HG03066 (cell line): ENCODE data around the gene TBC1D24.
"Not testable (repeated sequence)": the region's sequence is repeated elsewhere in the genome, so short reads cannot be mapped to it uniquely, and the experiment has no call there.

ENCODE experiments used
- ATAC-seq: cut with Tn5 transposase; IDR thresholded peaks from one replicate; pipeline ENCODE4 v1.9.1; 2021; ENCODE audit warnings: low read depth; ENCODE audit not compliant: unreplicated experiment

The TBC1D24 gene

GRCh38 chr16:2529961-2530628 lies 55.2 kb downstream of the TBC1D24 start:
- ATAC-seq = no peak

DNA sequence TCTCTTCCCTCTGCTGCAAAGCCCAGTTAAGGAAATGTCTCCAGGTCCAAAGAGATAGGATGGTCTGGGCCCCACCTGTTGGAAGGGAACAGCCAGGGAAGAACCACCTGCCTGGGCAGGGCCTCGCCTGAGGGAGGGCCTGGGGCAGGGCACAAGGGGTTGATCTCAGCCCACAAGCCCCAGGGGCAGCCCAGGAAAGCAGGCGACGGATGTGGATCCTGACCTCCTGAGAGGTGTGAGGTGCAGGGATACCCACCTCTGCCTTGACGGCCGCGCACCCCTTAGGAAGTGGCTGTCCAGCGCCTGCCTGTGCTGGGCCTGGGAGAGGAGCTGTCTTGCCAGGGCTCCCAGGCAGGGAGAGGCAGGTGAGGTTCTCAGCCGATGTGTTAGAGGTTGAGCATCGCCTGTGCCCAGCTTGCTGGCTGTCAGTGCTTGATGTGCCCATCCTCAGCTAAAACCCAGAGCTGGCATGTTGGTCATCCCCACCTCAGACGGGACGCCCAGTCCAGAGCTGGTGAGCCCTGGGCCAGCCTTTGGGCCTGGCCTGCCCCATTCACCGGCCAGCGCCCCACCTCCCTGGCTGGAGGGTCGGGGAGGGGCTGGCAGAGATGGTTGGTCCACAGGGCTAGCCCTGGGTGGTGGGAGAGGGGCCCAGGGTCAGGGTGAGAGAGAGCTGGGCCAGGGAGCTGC lies 55.8 kb downstream of the TBC1D24 start:
- ATAC-seq = no peak

GRCh38 chr16:2531371-2531695 lies 56.4 kb downstream of the TBC1D24 start, which contains the start of gene CEMP1:
CEMP1 (minus strand) TSS chr16:2531408; CDS start chr16:2531073, 335 bp downstream.
- no peak for ATAC-seq

DNA sequence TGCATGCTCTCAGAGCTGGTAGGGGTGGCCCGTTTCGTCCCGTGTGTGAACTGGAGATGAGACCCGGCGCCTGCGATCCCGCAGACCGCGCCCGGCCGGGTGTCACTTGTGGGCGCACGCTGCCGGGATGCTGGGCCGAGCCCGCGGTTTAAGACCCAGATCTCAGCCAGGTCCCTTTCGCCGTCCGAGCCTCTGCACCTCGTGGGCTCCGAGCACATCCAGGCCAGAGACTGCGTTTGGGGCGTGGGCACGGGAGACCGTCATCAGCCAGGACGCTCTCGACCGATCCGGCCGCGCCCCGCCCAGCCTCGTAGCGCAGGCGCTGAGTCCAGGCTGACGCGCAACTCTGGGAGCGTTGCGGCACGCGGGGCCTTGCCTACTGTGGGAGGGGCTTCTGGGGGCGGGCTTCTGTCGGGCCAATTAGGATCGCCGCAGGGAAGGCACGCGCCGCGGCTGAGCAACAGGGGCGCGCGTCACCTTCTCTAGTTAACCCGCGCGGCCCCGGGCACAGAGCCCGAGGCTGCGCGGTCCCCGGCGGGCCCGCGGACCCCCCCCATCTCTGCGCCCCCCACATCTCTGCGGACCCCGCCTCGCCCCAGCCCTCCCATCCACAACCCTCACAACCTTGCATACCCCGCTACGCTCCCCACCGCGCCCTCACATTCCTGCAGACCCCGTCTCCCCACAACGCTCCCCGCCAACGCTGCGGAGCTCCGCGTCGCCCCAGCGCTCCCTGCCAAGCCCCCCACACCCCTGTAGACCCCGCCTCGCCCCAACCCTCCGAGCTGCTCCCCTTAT lies 57.0 kb downstream of the TBC1D24 start:
- ATAC-seq = peak; percentile 87

- ATAC-seq = no peak
These were observed 57.7 kb downstream of the TBC1D24 start for GRCh38 chr16:2532494-2533141.

DNA sequence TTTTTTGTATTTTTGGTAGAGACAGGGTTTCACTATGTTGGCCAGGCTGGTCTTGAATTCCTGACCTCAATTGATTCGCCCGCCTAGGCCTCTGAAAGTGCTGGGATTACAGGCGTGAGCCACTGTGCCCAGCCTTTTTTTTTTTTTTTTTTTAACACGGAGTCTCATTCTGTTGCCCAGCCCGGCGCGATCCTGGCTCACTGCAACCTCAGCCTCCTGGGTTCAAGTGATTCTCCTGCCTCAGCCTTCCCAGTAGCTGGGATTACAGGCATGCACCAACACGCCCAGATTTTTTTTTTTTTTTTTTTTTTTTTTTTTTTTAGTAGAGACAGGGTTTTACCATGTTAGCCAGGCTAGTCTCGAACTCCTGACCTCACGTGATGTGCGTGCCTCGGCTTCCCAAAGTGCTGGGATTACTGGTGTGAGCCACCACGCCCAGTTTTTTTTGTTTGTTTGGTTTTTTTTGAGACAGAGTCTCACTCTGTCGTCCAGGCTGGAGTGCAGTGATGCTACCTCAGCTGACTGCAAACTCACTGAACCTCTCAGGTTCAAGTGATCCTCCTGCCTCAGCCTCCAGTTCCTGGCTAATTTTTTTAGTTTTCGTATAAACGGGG lies 58.3 kb downstream of the TBC1D24 start:
- not testable (repeated sequence) for ATAC-seq

DNA sequence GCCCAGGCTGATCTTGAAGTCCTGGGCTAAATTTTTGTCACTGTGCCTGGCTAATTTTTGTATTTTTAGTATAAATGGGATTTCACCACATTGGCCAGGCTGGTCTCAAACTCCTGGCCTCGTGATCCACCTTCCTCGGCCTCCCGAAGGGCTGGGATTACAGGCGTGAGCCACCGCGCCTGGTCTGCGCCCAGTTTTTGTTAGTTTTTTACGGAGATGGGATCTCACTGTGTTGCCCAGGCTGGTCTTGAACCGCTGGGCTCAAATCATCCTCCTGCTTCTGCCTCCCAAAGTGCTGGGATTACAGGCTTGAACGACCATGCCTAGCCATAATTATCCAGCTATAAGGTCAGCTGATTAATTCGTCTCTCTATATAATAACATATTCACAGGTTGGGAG lies 59.0 kb downstream of the TBC1D24 start:
- ATAC-seq = no peak

GRCh38 chr16:2534335-2534734 lies 59.4 kb downstream of the TBC1D24 start:
- ATAC-seq = not testable (repeated sequence)

DNA sequence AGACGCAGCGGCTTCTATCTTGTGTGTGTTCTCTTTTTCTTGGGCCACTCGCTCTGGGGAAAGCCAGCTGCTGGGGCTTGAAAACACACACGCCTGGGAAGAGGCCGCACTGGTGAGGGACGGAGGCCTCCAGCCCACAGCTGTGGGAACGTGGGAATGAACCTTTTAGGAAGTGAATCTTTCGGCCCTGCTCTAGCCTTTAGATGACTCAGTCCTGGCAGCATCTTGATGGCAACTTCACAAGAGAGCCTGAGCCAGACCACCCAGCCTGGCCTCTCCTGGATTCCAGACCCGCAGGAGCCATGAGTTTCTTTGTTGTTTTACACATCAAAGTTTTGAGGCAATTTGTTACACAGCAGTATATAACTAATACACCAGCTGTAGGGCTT lies 60.7 kb downstream of the TBC1D24 start:
- ATAC-seq = no peak

DNA sequence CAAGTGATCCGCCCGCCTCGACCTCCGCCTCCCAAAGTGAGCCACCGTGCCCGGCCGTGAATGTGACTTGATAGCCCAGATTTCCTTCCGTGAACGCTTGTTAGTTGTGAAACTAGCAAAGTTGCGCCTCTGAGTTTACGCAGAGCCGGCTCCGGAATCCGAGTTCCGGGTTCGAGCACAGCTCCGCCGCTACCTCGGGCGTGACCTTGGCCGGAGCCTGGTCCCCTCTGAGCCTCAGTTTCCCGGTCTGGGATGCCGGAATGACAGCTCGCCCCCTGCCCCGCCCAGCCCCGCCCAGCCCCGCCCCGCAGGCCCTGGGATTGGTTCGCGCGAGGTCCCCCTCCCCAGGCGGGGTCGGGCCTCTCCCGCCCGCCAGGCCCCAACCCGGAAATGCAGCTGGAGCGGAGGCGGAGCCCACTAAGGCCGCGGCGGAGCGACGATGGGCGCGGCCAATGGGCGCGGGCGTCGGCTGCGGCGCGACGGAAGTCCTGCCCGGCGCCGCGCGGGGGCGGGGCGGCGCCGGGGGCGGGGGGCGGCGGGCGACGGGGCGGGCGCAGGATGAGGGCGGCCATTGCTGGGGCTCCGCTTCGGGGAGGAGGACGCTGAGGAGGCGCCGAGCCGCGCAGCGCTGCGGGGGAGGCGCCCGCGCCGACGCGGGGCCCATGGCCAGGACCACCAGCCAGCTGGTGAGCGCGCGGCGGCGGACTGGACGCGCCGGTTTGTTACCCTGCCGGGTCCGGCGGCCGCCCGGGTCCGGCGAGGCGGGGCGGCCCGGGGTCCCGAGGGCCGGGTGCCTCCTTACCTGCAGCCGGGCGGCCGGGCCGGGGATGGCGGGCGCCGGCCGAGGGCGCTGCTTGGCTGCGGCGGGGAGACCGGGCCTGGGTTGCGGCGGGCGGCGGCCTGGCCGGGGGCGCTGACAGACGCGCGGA lies 62.8 kb downstream of the TBC1D24 start, which contains the start of gene PDPK1:
PDPK1 (plus strand) TSS at position 571 of the 929 bp plus-strand sequence; CDS start at position 663, 92 bp downstream.
- peak; percentile 77 for ATAC-seq

DNA sequence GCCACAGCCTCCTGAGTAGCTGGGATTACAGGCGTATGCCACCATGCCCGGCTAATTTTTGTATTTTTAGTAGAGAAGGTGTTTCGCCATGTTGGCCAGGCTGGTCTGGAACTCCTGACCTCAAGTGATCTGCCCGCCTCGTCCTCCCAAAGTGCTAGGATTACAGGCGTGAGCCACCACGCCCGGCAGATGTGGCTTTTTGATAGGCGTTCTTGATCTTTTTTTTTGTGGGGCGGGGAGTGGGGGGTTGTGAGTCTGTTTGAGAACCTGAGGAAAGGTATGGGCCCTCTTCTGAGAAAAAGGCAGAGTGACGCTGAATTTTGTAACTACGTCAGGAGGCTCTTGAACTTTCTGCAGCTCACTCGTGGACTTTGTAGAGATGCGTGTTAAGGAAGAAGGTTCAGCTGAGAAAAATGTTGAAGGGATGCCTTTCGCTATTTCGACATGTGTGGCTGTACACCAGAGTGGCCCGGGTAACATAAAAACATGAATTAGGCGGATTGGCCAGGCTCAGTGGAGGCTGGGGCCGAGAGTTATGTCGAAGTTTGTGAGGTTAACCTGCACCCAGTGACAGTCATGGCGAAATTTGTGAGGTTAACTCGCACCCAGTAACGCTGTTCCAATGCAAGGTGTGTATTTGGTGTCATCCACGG lies 64.4 kb downstream of the TBC1D24 start:
- ATAC-seq = not testable (repeated sequence)

- ATAC-seq = not testable (repeated sequence)
These were observed 65.0 kb downstream of the TBC1D24 start for GRCh38 chr16:2539845-2540458.

- ATAC-seq = not testable (repeated sequence)
These were observed 66.0 kb downstream of the TBC1D24 start for GRCh38 chr16:2540912-2541311.

- ATAC-seq = not testable (repeated sequence)
These were observed 66.5 kb downstream of the TBC1D24 start for GRCh38 chr16:2541409-2541808.

DNA sequence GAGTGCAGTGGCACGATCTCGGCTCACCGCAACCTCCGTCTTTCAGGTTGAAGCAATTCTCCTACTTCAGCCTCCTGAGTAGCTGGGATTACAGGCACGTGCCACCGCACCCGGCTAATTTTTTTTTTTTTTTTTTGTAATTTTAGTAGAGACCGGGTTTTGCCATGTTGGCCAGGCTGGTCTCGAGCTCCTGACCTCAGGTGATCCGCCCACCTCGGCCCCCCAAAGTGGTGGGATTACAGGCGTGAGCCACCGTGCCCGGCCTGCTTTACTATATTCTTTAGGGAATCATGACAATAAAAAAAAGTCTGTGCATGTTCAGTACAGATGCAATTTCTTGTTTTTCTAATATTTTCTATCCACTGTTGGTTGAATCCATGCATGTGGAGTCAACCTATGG lies 68.8 kb downstream of the TBC1D24 start:
- ATAC-seq = not testable (repeated sequence)

GRCh38 chr16:2550283-2550878 lies 75.5 kb downstream of the TBC1D24 start:
- not testable (repeated sequence) for ATAC-seq

- not testable (repeated sequence) for ATAC-seq
These were observed 76.5 kb downstream of the TBC1D24 start for GRCh38 chr16:2551420-2551889.
